GM23248 (cell line): ENCODE measurements around the gene CARMIL1.

Experiments
- EZH2 ChIP-seq: fragments of 200-600 bp; sonication (generic); IDR thresholded peaks from 2 replicates; pipeline ENCODE4 v1.6.1; 2018; ENCODE audit warnings: antibody characterized with exemption, mild to moderate bottlenecking; ENCODE audit not compliant: insufficient read depth, poor library complexity, severe bottlenecking
- EZH2phosphoT487 ChIP-seq: fragments of 200-600 bp; sonication (generic); IDR thresholded peaks from 2 replicates; pipeline ENCODE4 v1.6.1; 2018; ENCODE audit warnings: antibody characterized with exemption, moderate library complexity, mild to moderate bottlenecking, low read depth; ENCODE audit not compliant: insufficient read depth

- TF ChIP-seq EZH2 (no peak), EZH2phosphoT487 (no peak)
Observed at GRCh38 chr6:25637960-25638434, 358.8 kb downstream of the CARMIL1 start.
